GM19463 (cell line): ENCODE results near the gene SPDYC.

Source experiments
- ATAC-seq: cut with Tn5 transposase; IDR thresholded peaks from one replicate; pipeline ENCODE4 v1.9.1; 2021; ENCODE audit warnings: mild to moderate bottlenecking, moderate library complexity; ENCODE audit not compliant: unreplicated experiment

SPDYC gene

GRCh38 chr11:65170058-65170534, at the start of gene SPDYC:
SPDYC (plus strand) TSS chr11:65170233; CDS start chr11:65171358, 1,125 bp downstream.
- ATAC-seq, result no peak

- ATAC-seq, result no peak
Measured at GRCh38 chr11:65120831-65121230, 49.2 kb upstream of the SPDYC start.

- no peak for ATAC-seq
Measured at GRCh38 chr11:65121447-65121864, 48.6 kb upstream of the SPDYC start.

- peak; percentile 75 for ATAC-seq
Measured at GRCh38 chr11:65121865-65122696, 48.0 kb upstream of the SPDYC start, which contains the start of the genes FAU and MRPL49. FAU (minus strand) TSS chr11:65122134; CDS start chr11:65121813, 321 bp downstream. MRPL49 (plus strand) TSS chr11:65122321; CDS start chr11:65122347, 26 bp downstream.

- ATAC-seq, result no peak
Measured at GRCh38 chr11:65124480-65125196, 45.4 kb upstream of the SPDYC start.

- no peak for ATAC-seq
Measured at GRCh38 chr11:65125197-65126056, 44.6 kb upstream of the SPDYC start.

GRCh38 chr11:65126624-65127274, 43.3 kb upstream of the SPDYC start:
- no peak for ATAC-seq

- ATAC-seq, result no peak
Measured at GRCh38 chr11:65127473-65128181, 42.4 kb upstream of the SPDYC start.

- no peak for ATAC-seq
Measured at GRCh38 chr11:65128182-65129145, 41.6 kb upstream of the SPDYC start.

GRCh38 chr11:65129649-65130441, 40.2 kb upstream of the SPDYC start:
- ATAC-seq, result no peak

GRCh38 chr11:65130631-65131416, 39.2 kb upstream of the SPDYC start:
- ATAC-seq, result no peak

GRCh38 chr11:65131417-65131776, 38.6 kb upstream of the SPDYC start:
- no peak for ATAC-seq

- no peak for ATAC-seq
Measured at GRCh38 chr11:65131895-65132237, 38.2 kb upstream of the SPDYC start.

GRCh38 chr11:65132238-65132987, 37.6 kb upstream of the SPDYC start:
- ATAC-seq, result peak; percentile 33

GRCh38 chr11:65132988-65133700, 36.9 kb upstream of the SPDYC start:
- ATAC-seq, result no peak

- no peak for ATAC-seq
Measured at GRCh38 chr11:65133724-65134123, 36.3 kb upstream of the SPDYC start.
